SK-N-SH treated with all-trans-retinoic acid at 6 μM for 48 hours (cell line): ENCODE measurements around the gene ELF1.

Source experiments
- ARNTL ChIP-seq: fragments of 450-650 bp; formaldehyde crosslinking; IDR thresholded peaks from 2 replicates; pipeline ENCODE4 v1.5.0; 2020; ENCODE audit warnings: low read depth, mild to moderate bottlenecking, moderate library complexity, borderline replicate concordance
- BACH2 ChIP-seq: fragments of 250-450 bp; sonication (Bioruptor Pico); IDR thresholded peaks from 2 replicates; pipeline ENCODE4 v1.9.0; 2021; ENCODE audit warnings: mild to moderate bottlenecking, borderline replicate concordance
- CREB5 ChIP-seq: fragments of 250-450 bp; sonication (Bioruptor Pico); IDR thresholded peaks from 2 replicates; pipeline ENCODE4 v1.5.1; 2020; ENCODE audit warnings: low read depth, mild to moderate bottlenecking, moderate library complexity
- CSRNP3 ChIP-seq: fragments of 250-450 bp; sonication (Bioruptor Pico); IDR thresholded peaks from 2 replicates; pipeline ENCODE4 v1.5.1; 2021; ENCODE audit warnings: mild to moderate bottlenecking, moderate library complexity
- ESRRG ChIP-seq: fragments of 250-450 bp; sonication (Bioruptor Pico); IDR thresholded peaks from 2 replicates; pipeline ENCODE4 v1.6.1; 2021; ENCODE audit warnings: mild to moderate bottlenecking
- GLIS3 ChIP-seq: fragments of 250-450 bp; sonication (Bioruptor Pico); IDR thresholded peaks from 2 replicates; pipeline ENCODE4 v1.5.0; 2020; ENCODE audit warnings: mild to moderate bottlenecking, moderate library complexity
- ISL1 ChIP-seq: fragments of 250-450 bp; sonication (Bioruptor Pico); IDR thresholded peaks from 2 replicates; pipeline ENCODE4 v2.1.2; 2022; ENCODE audit warnings: mild to moderate bottlenecking, moderate library complexity
- PATZ1 ChIP-seq: fragments of 250-450 bp; sonication (Bioruptor Pico); IDR thresholded peaks from 2 replicates; pipeline ENCODE4 v1.8.0; 2020; ENCODE audit warnings: mild to moderate bottlenecking, moderate library complexity, borderline replicate concordance
- RARB ChIP-seq: fragments of 250-450 bp; sonication (Bioruptor Pico); IDR thresholded peaks from 2 replicates; pipeline ENCODE4 v1.8.0; 2021; ENCODE audit warnings: mild to moderate bottlenecking, moderate library complexity
- SNAI2 ChIP-seq: fragments of 250-450 bp; sonication (Bioruptor Pico); IDR thresholded peaks from 2 replicates; pipeline ENCODE4 v1.5.0; 2020; ENCODE audit warnings: mild to moderate bottlenecking, moderate library complexity
- TCF4 ChIP-seq: fragments of 250-450 bp; sonication (Bioruptor Pico); IDR thresholded peaks from 2 replicates; pipeline ENCODE4 v1.8.0; 2021; ENCODE audit warnings: mild to moderate bottlenecking, moderate library complexity, borderline replicate concordance
- ZC3H10 ChIP-seq: fragments of 250-450 bp; sonication (Bioruptor Pico); IDR thresholded peaks from 2 replicates; pipeline ENCODE4 v1.5.1; 2021; ENCODE audit warnings: mild to moderate bottlenecking, moderate library complexity
- ZFP30 ChIP-seq: fragments of 450-650 bp; formaldehyde crosslinking; IDR thresholded peaks from 2 replicates; pipeline ENCODE4 v1.5.0; 2022; ENCODE audit warnings: mild to moderate bottlenecking, moderate library complexity
- ZNF565 ChIP-seq: fragments of 450-650 bp; formaldehyde crosslinking; conservative IDR thresholded peaks from 2 replicates; pipeline ENCODE4 v1.5.0; 2020; ENCODE audit warnings: low read depth, mild to moderate bottlenecking, moderate library complexity

GRCh38 chr13:40996426-40997092 lies 22.6 kb downstream of the ELF1 start:
- TF ChIP-seq PATZ1 (CRISPR knock-in tag) (no peak), CSRNP3 (no peak), ARNTL (CRISPR knock-in tag) (no peak), CREB5 (no peak), TCF4 (no peak), GLIS3 (CRISPR knock-in tag) (no peak), ESRRG (no peak), ISL1 (CRISPR knock-in tag) (no peak), ZFP30 (CRISPR knock-in tag) (no peak), ZNF565 (CRISPR knock-in tag) (no peak), RARB (CRISPR knock-in tag) (no peak), SNAI2 (CRISPR knock-in tag) (no peak), ZC3H10 (CRISPR knock-in tag) (no peak), BACH2 (CRISPR knock-in tag) (no peak)
